Measurements from ENCODE around the gene PPP1R13L.

The PPP1R13L gene

GRCh38 chr19:45408830-45409556, 4.1 kb upstream of the PPP1R13L start:
- H3K27ac ChIP-seq: peak overlapping the region; percentile 96; the same call in 1 of the 2 replicates

GRCh38 chr19:45408121-45408520, 3.3 kb upstream of the PPP1R13L start:
- TF ChIP-seq ZFX (IDR thresholded peaks at IDR 0.05; ENCODE audit: borderline replicate concordance): no peak
- TF ChIP-seq CTCF (IDR thresholded peaks at IDR 0.05): no peak
- H3K27ac ChIP-seq: peak overlapping the region; percentile 96

More at GRCh38 chr19:45408830-45409556, 4.1 kb upstream of the PPP1R13L start:
- no peak for TF ChIP-seq ZFX (IDR thresholded peaks at IDR 0.05; ENCODE audit: borderline replicate concordance)
- no peak for TF ChIP-seq CTCF (IDR thresholded peaks at IDR 0.05)

GRCh38 chr19:45407585-45407984, 2.7 kb upstream of the PPP1R13L start:
- peak overlapping the region; percentile 96 for H3K27ac ChIP-seq

- H3K27ac ChIP-seq: peak overlapping the region; percentile 96
Measured at GRCh38 chr19:45407091-45407375, 2.2 kb upstream of the PPP1R13L start.

GRCh38 chr19:45406226-45407090, 1.6 kb upstream of the PPP1R13L start, which contains the start of gene POLR1G:
POLR1G (plus strand) TSS chr19:45406644; CDS start chr19:45406697, 53 bp downstream.
- TF ChIP-seq ZFX (IDR thresholded peaks at IDR 0.05; ENCODE audit: borderline replicate concordance) (no peak), CTCF (IDR thresholded peaks at IDR 0.05) (no peak)

More at GRCh38 chr19:45407091-45407375, 2.2 kb upstream of the PPP1R13L start:
- TF ChIP-seq CTCF (IDR thresholded peaks at IDR 0.05) (no peak), ZFX (IDR thresholded peaks at IDR 0.05; ENCODE audit: borderline replicate concordance) (no peak)

GRCh38 chr19:45405435-45406225, 761 bp upstream of the PPP1R13L start:
- TF ChIP-seq CTCF (IDR thresholded peaks at IDR 0.05): no peak
- no peak for TF ChIP-seq ZFX (IDR thresholded peaks at IDR 0.05; ENCODE audit: borderline replicate concordance)
- peak overlapping the region; percentile 96 for H3K27ac ChIP-seq

More at GRCh38 chr19:45406226-45407090, 1.6 kb upstream of the PPP1R13L start, which contains the start of gene POLR1G:
- peak within 1 kb of the TSS; percentile 96 for H3K27ac ChIP-seq

Data from 22Rv1 (cell line).